NCI-H2171 treated with DMSO at 0.1 percent for 48 hours (cell line): ENCODE measurements around the gene MPL.
"Not testable (repeated sequence)": the region's sequence is repeated elsewhere in the genome, so short reads cannot be mapped to it uniquely, and the experiment has no call there.

ENCODE experiments used
- DNase-seq: peaks from one replicate; lab custom pipeline; 2025; lab: John Stamatoyannopoulos, UW

The MPL gene

DNA sequence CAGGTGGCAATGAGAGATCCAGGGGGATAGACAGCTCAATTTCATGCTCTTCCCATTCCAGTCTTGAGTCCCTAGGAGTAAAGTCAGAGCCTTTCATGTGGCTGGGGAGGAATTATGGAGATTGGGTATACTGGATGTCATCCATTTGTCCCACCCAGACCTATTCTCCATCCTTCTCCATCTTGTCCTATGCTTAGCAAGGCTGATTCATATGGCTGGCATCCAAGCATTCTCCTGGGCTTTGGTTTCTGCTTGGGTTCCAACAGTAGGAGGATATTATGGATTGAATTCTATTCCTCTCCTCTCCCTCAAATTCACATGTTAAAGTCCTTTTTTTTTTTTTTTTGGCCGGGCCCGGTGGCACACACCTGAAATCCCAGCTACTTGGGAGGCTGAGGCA lies 17.3 kb downstream of the MPL start:
- no peak for DNase-seq

GRCh38 chr1:43357251-43357650 lies 19.6 kb downstream of the MPL start:
- no peak for DNase-seq

GRCh38 chr1:43358121-43358745 lies 20.6 kb downstream of the MPL start:
- DNase-seq = peak; percentile 79

DNA sequence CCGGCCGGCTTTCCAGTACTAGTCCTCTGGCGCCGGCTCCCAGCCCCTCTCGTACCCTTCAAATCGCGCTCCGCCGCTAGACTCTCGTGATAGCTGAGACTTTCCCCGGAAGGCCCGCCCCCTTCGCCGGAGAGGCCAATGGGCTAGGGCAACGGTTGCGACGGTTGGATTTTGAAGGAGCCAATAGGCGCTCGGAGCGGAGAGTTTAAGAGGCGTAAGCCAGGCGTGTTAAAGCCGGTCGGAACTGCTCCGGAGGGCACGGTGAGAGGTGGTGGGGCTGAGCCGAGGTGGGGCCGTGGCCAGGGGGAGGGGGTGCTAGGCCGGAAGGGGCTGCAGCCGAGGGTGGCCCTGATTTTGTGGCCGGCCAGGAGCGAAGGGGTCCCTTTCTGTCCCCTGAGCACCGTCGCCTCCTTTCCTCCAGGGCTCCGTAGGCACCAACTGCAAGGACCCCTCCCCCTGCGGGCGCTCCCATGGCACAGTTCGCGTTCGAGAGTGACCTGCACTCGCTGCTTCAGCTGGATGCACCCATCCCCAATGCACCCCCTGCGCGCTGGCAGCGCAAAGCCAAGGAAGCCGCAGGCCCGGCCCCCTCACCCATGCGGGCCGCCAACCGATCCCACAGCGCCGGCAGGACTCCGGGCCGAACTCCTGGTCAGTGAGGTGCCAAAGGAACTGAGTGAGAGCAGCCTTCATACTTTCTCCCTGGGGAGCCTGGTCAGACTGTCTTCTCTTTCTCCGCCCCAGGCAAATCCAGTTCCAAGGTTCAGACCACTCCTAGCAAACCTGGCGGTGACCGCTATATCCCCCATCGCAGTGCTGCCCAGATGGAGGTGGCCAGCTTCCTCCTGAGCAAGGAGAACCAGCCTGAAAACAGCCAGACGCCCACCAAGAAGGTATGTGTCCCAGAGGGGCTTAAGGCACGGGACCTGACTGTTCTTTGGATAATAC lies 21.4 kb downstream of the MPL start, which contains the start of gene CDC20:
Gene CDC20, plus strand, starts transcription at position 236 of the 948 bp plus-strand sequence. Its CDS starts 235 bp downstream, at position 471.
- DNase-seq = peak; percentile 99

- DNase-seq = no peak
Measured at GRCh38 chr1:43359696-43360095, 22.1 kb downstream of the MPL start.

- DNase-seq = no peak
Measured at GRCh38 chr1:43360616-43361015, 23.0 kb downstream of the MPL start.

DNA sequence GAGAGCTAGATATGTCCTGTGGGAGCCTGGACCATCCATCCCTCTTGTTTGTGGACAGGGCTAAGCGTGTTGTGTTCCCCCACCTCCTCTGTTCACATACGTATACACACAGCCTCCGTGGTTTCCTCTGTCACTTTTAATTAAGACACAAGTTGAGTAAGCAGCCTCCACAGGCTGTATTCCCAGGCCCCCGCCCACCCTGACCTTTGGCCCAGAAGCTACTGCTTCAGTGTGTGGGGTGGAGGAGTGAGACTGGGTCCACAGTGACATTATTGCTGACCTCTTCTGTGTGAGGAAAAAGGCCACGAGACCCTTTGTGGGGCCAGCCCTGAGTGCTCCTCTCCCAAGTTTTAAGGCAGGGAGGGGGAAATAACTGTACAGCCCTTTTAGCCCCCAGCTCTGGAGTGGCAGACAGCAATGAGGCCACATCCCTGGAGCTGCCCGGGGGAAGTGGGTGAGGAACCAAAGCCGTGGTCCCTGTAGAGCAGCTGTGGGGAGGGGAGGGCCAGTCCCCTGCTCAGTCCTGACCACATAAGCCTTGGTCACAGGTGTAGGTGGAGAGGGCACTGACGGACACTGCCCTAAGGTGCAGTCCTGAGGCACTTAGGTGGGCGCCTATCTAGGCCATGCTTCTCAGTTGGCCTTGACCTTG lies 25.8 kb downstream of the MPL start:
- no peak for DNase-seq

GRCh38 chr1:43363935-43364525 lies 26.4 kb downstream of the MPL start:
- DNase-seq = no peak

DNA sequence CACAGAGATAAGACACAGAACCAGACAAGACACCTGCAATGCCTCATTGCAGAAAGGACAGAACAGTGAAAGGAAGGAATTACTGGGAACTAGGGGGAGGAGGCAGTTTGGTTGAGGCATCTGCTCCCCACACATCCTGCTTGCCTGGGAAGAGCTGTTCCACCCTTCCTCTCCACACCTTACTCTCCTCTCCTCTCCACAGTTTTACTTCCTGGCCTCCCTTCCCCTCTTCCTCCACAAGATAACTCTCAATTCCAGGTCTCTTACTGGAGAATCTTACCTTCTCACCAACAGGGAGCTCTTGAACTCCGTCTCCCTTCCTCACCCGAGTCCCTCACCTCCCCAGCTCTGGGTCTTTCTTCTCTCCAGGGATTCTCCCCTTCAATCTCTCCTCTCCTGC lies 28.1 kb downstream of the MPL start:
- DNase-seq = no peak

DNA sequence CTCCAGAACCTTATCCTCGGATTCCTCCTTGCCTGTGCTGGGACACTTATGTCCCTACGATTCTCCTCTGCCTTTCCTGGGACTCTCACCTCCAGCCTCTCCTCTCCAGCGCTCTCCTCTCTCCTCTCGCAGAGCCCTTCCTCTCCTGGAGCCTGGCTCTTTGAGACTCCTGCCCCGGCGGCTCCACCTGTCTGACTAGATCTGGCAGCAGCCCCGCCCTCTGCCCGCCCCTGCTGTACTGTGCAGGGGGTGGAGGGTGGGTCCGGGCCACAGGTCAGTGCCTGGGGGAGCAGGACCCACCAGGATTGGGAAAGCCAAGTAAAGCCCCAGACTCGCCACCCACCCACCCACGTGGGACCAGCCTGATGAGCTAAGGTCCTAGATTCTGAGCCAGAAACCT lies 28.6 kb downstream of the MPL start:
- no peak for DNase-seq

DNA sequence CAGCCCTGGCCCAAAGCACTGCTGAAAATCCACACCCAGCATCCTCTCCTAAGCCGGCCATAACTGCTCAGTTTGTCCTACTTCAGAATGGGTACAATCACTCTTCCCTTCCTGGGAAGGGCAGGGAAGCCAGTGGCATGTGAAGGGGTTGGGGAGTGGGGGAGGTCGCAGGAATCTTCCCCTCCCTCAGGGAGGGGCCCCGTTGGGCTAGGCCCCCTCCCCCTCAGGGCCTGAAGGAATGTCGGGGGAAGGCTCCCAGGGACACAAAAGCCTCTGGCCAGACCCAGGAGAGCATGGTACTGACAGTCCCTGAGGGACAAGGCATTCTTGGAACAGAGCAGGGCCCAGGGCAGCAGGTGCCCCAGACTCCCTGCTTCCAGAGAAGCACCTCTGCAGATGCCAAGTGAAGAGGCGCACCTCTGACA lies 29.0 kb downstream of the MPL start:
- no peak for DNase-seq

DNA sequence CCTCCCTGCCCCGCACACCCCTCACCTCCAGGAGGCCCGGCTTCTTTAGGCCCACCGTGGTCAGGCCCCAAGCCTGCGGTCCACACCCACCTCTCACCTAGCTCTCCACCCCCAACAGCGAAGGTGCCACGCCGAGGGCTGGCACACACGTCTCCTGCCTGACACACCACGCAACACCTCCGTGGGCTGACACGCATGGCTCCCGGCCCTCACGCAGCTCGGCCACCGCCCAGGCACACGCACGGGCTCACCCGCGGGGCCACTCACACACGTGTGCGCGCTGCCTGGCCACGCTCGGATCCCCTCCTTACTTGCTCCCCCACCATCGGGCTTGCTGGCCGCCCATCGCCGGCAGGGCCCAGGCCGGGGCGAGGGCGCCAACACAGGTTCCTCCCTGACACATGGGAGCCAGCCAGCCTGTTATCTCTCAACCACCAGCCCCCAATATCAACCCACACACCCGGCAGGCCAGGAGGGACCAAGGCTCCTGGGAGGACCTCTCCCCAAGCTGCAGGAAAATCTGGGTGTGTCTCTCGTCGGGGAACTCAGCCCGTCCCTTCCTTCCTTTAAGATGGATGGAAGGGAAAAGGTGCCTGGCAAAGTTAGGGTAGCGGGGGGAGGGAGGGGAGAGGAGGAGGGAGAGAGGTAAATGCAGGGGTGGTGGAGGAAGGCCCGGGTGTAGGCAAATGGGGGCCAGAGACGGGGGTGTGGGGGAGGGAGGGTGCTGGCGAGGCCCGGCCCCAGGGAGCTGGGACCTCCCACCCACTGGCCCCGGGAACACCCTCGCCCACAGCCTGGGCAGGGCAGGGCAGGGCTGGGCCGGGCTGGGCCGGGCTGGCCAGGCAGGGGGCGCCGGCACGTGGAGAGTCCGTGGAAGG lies 29.6 kb downstream of the MPL start:
- no peak for DNase-seq

GRCh38 chr1:43367904-43368645 lies 30.5 kb downstream of the MPL start, which contains the start of gene ELOVL1:
Gene ELOVL1 (minus strand): TSS chr1:43368011. CDS start chr1:43365609, 2,402 bp downstream.
- peak; percentile 81 for DNase-seq

GRCh38 chr1:43368646-43369020 lies 31.0 kb downstream of the MPL start:
- DNase-seq = no peak

DNA sequence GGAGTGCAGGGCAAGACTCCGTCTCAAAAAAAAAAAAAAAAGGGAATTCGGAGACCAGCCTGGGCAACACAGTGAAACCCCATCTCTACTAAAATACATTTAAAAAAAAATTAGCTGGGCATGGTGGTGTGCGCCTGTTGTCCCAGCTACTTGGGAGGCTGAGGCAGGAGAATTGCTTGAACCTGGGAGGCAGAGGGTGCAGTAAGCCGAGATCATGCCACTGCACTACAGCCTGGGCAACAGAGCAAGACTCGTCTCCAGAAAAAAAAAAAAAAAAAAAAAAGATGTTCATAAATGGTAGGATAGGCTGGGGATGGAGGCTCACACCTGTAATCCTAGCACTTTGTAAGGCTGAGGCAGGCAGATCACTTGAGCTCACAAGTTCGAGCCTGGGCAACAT lies 32.2 kb downstream of the MPL start:
- DNase-seq = not testable (repeated sequence)

DNA sequence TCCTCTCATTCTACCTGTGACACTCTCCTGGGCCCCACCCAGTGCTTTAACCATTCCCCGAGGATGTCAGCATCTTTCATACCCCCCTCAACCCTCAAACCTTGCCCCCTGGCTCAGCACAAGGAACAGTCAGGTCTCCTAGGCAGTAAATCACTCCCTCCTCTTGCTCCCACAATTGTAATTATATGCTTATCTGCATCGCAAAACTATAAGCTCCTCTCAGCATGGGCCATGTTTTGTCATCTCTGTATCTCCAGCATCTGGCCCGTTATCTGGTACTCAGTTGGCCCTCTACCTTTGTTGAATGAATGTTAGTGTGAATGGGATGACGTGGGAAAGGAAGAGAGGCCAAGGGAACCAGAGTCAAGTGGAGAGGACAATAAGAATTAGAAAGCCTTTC lies 32.9 kb downstream of the MPL start:
- DNase-seq = no peak

- no peak for DNase-seq
Measured at GRCh38 chr1:43372172-43372571, 34.6 kb downstream of the MPL start.

DNA sequence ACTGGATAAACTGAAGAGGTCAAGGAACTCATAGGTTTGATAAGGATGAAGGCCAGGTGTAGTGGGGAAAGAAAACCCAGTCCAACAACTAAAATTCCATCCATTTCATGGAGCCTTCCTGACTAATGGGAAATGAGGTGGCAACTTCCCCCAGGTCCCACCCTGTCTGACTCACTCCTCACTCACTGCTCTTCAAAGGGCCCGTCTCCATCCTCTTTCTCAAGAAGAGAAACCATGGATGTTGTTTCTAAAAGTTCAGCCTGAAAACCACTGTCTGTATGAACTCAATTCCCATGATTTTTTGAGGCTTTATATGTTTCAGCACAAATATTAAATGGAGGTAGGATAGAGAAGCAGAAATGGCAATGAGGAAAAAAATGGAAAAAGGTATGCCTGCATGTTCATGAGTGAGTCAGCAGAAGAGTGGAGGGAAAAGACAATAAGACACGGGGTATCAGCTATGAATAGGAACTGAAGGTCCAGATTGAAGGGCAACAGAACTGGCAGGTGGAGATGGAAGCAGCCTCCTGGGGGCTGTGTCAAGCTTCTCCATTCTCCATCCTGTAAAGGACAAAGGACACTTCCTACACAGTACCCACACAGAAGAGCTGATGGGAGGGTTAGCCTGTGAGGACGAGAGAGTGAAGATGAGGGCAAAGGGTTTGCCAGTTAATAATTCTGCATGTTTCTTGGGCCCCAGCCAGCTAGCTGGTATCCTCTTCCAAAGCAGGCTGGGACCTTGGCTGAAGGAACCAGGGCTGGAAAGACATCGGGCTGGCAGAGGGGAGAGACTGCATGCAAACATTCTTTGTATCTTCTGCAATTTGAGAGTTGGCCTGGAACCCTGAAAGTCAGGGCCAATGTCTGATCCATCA lies 35.7 kb downstream of the MPL start:
- no peak for DNase-seq

DNA sequence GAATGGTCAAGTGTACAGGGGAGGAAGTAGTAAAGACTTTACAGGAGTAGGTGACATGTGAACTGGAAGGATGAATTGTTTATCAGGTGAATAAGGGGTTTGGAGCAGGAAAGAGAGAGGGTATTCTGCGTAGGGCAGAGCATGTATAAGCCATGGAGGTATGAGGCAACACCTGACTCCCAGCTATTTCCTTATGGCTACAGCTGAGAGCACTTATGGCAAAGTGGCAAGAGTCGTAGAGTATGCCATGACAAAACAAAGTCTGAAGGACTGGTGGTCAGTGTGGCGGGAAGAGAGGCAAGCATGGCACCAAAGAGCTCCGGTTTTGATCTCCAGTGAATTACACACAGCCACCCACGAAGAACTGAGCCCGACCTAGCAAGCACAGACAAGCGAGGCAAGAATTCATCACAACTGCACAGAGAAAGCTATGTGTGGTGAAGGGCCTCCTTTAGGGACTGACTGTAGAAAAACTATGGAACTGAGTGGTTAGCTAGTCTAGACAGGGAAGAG lies 39.2 kb downstream of the MPL start:
- no peak for DNase-seq
